HAP-1 (cell line): ENCODE results near the gene LTBP4.

Experiments
- DNase-seq, 2 experiments: peaks; one replicate each; pipeline ENCODE4 v3.0.0-alpha.2; 2016 to 2020; ENCODE audit warnings: low spot score in 2 of 2
- H3K27me3 ChIP-seq: fragments of 250-450 bp; sonication (Bioruptor Pico); 2 replicates; pipeline ENCODE4 v1.5.1; 2020; ENCODE audit warnings: low read depth, mild to moderate bottlenecking, moderate library complexity
- H3K36me3 ChIP-seq: fragments of 250-450 bp; sonication (Bioruptor Pico); replicated peaks from 2 replicates; pipeline ENCODE4 v1.5.1; 2020; ENCODE audit warnings: mild to moderate bottlenecking
- H3K4me1 ChIP-seq: fragments of 250-450 bp; sonication (Bioruptor Pico); 2 replicates; pipeline ENCODE4 v1.5.1; 2020; ENCODE audit warnings: mild to moderate bottlenecking
- H3K4me3 ChIP-seq: fragments of 250-450 bp; sonication (Bioruptor Pico); 2 replicates; pipeline ENCODE4 v1.5.1; 2020; ENCODE audit warnings: mild to moderate bottlenecking, moderate library complexity
- H3K9me3 ChIP-seq: fragments of 250-450 bp; sonication (Bioruptor Pico); 2 replicates; pipeline ENCODE4 v1.5.1; 2020; ENCODE audit warnings: mild to moderate bottlenecking, moderate library complexity
- in situ Hi-C: fragments of 300-500 bp; cut with MboI; formaldehyde crosslinking; loops from 3 replicates; pipeline ENCODE4 v1.14.3; 2020; ENCODE audit warnings: low sequenced_read_pairs, inconsistent platforms, mixed read lengths

LTBP4 gene

DNA sequence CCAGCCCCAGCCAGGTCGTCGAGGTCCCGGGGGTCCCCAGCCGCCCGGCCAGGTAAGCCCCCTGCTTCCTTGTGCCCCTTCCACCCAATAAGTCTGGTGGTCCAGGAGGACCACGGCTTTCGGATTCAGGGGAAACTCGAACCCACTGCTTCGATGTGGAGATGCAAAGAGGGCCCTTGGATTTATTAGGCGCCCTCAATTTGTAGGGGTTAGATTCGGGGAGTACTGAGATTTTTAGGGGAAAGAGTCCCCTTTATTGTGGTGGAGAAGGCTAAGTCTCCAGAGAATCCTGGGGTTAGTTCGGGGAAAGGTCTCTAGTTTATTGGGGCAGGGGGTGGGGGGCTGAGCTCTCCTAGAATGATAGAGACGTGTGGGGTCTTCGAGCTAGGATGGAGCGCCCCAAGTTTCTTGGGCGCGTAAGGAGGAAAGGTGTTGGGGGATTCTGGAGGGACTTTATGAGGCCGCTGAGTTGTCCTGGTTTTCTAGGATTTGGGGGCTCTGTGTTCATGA is 3.8 kb upstream of the LTBP4 start:
- DNase-seq, result no peak
- H3K27me3 ChIP-seq, result no peaks in the 10 kb centered on the region
- no peaks in the 10 kb centered on the region for H3K36me3 ChIP-seq
- H3K4me1 ChIP-seq, result peaks cover 27% of the 10 kb centered on the region
- no peaks in the 10 kb centered on the region for H3K9me3 ChIP-seq
- in situ Hi-C loops, result no loop called here
- peak overlapping the region; percentile 49 for H3K4me3 ChIP-seq

DNA sequence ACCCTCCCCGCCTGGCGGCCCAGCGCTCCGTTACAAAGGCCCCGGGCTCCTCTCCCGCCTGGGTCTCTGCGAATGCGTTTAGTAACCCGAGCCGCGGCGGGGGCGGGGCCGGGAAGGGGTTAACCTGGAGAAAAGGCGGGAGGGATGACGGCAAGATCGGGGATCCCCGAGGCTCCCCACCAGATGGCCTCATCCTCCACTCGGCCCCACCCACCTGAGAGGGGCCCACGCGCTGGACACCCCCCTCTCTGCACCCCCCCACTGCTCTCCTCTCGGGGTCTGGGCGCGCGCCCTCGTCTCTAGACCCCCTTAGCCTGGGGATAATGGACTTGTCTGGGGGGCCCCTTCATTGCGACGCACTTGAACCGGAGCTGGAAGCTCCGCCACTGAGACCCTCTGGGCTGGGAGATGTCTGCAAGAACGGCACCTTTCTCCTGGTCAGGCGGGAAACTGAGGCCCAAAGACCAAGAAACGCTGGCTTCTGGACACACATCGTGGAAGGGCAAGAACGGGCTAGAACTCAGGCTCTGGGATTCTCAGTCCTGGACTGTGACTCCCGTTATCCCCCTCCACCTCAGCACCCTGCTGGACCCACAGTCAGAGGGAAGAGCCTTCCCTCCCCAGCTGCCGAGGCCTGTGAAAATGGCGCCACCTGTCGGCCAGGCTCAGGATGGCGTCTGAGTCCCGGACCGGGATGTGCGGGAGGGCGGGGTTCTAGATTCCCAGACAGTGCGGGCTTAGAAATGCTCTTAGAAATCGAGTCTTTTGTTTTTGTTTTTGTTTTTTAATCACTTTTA is 2.9 kb upstream of the LTBP4 start:
- H3K36me3 ChIP-seq, result no peaks in the 10 kb centered on the region
- no peaks in the 10 kb centered on the region for H3K9me3 ChIP-seq
- in situ Hi-C loops, result no loop called here
- peak overlapping the region; percentile 49 for H3K4me3 ChIP-seq
- peak; percentile 86 to 96 for DNase-seq
- no peaks in the 10 kb centered on the region for H3K27me3 ChIP-seq
- peaks cover 37% of the 10 kb centered on the region for H3K4me1 ChIP-seq

DNA sequence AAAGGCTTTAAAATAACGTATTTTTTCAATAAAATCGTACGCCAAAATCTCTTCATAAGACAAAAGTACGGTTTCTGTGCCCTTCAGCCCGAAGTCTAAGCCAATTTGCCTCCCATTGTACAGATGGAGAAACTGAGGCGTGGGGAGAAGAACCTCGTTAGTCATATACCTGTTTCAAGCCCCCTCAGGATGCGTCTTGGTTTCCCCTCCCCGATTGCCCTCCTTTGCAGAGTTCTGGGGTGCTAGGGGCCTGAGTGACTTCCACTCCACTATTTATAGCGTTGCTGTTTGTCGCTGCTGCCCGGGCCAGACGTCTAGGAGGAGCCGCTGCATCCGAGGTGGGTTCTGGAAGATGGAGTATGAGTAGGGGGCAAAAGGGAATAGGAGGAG is 2.3 kb upstream of the LTBP4 start:
- no peak for DNase-seq
- Histone ChIP-seq H3K27me3 (no peaks in the 10 kb centered on the region), H3K4me3 (peak overlapping the region; percentile 49), H3K36me3 (no peaks in the 10 kb centered on the region), H3K4me1 (peaks cover 39% of the 10 kb centered on the region), H3K9me3 (no peaks in the 10 kb centered on the region)
- in situ Hi-C loops, result no loop called here

DNA sequence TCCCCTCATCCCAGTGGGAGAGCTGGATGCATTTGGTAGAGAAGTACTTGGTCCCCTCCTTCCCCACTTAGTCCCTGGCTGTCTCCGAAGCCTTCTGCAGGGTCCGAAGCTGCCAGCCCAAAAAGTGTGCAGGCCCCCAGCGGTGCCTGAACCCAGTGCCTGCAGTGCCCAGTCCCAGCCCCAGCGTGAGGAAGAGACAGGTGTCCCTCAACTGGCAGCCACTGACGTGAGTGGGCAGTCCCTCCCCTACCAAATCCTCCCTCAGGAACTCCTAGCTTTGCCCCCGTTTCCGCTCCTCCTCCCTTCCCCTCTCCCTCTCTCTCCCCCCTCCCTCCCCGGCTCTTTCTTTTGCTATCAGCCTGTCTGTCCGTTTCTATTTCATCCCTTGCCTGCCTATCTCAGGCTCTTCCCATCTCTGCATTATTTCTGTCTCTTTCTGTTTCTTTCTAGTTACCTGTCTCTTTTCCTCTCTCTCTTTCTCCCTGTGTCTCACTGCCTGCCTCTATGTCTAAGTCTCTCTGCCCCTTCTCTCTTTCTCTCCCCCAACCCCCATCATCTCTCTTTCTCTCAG is 1.8 kb upstream of the LTBP4 start:
- Histone ChIP-seq H3K4me3 (peak overlapping the region; percentile 49), H3K4me1 (peaks cover 42% of the 10 kb centered on the region)
- in situ Hi-C loops, result no loop called here

DNA sequence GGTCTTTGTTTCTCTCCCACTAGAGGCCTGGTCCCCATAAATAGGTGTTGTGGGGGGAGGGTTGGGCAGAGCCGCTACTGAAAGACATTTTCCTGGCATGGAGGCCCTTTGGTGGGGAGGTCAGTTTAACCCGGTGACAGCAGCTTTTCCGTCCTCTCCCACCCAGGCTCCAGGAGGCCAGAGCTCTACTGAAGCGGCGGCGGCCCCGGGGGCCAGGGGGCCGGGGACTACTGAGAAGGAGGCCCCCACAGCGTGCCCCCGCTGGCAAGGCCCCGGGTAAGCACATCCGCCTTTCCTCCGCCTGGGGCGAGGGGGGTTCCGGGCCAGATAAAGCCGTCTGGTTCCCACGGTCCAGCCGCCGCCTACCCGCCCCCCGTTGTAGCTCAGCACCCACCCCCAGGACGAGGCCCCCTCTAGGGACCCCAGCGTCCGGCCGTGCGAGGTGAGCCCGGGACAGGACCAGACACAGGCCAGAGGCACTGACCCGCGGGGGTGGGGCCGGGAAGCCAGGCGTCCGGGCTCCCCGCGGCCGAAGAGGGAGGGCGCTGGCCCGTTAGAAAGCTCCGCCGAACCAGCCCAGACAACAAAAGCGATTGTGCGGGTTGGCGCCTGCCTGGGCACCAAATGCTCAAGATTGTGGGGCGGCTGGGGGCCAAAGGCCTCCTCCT is 1.1 kb upstream of the LTBP4 start:
- Histone ChIP-seq H3K4me3 (peak overlapping the region; percentile 49), H3K4me1 (peaks cover 48% of the 10 kb centered on the region)
- in situ Hi-C loops, result no loop called here

More for the DNA sequence above, 1.8 kb upstream of the LTBP4 start:
- H3K36me3 ChIP-seq, result no peaks in the 10 kb centered on the region
- peak in 1 of 2 experiments; percentile 62 for DNase-seq
- H3K9me3 ChIP-seq, result no peaks in the 10 kb centered on the region
- H3K27me3 ChIP-seq, result no peaks in the 10 kb centered on the region

DNA sequence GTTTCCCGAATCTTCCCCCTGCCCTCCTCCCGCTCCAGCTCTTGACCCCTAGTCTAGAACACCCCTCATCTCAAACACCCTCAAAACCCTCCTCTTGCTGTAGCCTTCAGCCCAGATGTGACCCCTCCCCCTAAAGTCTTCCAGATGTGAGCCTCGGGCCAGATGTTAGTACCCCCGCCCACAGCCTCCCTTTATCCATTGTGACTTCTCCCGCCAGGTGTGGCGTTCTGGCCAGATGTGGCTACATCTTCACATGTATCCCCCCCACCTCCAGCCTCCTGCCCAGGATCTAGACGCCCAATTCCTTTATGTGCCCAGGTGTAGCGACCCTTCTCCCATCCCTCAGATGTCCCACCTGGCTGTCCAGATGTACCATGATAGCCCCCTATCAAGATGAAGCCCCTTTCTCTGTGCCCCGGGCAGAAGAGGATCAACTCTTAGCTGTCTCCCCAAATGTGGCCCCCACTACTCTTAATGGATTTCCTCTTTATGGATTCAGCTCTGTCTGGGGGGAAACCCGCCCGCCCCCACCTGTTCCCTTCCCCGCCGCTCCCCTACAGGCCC is 517 bp upstream of the LTBP4 start:
- DNase-seq, result no peak
- Histone ChIP-seq H3K27me3 (no peaks in the 10 kb centered on the region), H3K4me3 (no peak overlapping the region; the same call in 1 of the 2 replicates), H3K9me3 (no peaks in the 10 kb centered on the region), H3K36me3 (no peaks in the 10 kb centered on the region), H3K4me1 (peaks cover 54% of the 10 kb centered on the region)
- in situ Hi-C loops, result no loop called here

More for the DNA sequence above, 1.1 kb upstream of the LTBP4 start:
- H3K36me3 ChIP-seq, result no peaks in the 10 kb centered on the region
- no peaks in the 10 kb centered on the region for H3K27me3 ChIP-seq
- no peak for DNase-seq
- H3K9me3 ChIP-seq, result no peaks in the 10 kb centered on the region

DNA sequence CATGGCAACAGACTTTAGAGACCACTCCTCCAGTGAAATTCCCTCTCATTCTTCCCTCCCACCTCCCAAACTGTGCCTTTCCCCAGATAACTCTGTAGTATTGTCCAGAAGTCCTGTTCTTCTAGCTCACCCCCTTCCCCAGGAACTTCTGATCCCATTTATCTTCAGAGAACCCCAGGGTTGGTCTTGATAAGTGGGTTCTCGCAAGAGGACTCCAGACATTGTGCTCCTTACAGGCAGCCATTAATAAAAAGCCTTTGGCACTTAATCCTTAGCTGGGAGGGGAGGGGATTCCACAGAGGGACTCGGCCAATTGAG is 1.9 kb downstream of the LTBP4 start:
- H3K4me3 ChIP-seq, result no peak overlapping the region
- H3K36me3 ChIP-seq, result no peaks in the 10 kb centered on the region
- H3K4me1 ChIP-seq, result peaks cover 48% of the 10 kb centered on the region
- H3K9me3 ChIP-seq, result no peaks in the 10 kb centered on the region
- in situ Hi-C loops, result no loop called here
- H3K27me3 ChIP-seq, result no peaks in the 10 kb centered on the region
- DNase-seq, result no peak

DNA sequence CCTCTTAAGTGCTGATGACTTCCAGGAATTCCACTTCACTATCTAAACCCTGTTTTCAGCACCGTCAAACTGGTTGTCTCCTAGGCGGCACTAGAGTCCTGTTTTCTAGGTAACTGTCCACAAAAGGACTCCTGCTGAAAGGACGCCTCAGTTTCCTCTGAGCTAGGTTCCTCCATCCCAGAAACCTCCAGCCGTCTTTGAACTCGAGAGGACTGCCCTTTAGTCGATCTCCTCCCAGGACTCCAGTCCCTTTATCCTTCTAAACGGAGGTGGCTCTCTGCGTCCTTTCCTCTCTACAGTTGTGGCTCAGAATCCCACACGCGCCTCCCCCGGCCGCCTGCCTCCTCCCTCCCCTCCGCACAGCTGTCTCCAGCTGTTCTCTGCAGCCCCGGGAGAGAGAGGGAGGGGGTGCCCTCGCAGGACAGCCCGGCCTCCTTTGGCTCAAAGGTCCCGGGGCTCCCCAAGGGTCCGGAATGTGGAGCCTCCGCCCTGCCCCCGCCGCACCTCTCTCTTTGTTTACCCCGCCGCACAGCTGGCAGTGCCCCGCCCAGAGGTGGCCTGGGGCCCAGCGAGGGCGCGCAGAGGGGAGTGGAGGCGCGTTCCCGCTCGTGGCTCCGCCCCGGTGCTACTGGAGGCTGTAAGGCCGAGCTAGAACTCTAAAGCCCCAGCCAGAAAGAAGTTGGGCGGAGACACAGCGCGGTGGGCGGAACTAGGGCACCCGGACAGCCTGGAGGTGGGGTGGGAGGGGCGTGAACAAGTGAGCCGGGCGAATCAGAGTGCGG is 2.4 kb downstream of the LTBP4 start:
- Histone ChIP-seq H3K9me3 (no peaks in the 10 kb centered on the region), H3K36me3 (no peaks in the 10 kb centered on the region), H3K27me3 (no peaks in the 10 kb centered on the region), H3K4me3 (peak overlapping the region; percentile 20), H3K4me1 (peaks cover 48% of the 10 kb centered on the region)
- in situ Hi-C loops, result no loop called here
- peak; percentile 93 to 100 for DNase-seq

DNA sequence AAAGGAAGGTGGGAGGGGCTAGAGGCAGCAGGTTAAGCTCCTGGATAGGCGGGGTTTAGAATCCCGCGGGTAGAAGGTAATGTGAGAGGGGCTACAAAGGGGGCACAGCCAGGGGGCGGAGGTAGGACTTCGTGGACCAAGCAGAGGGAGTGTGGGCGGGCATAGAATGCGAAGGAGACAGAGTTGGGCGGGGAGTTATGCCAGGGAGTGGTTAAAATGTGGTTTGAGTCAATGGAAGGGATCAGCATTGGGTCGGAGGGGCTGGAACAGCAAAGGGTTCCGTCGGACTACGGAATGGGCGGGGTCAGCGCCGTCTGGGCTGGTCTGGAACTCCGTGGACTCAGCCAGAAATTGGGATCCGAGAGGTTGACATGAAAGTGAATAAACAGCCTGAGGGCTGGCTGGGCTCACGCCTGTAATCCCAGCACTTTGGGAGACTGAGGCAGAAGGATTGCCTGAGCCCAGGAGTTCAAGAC is 3.0 kb downstream of the LTBP4 start:
- Histone ChIP-seq H3K4me1 (peaks cover 48% of the 10 kb centered on the region), H3K9me3 (no peaks in the 10 kb centered on the region), H3K36me3 (no peaks in the 10 kb centered on the region; the same call in 1 of the 2 replicates), H3K4me3 (no peak overlapping the region), H3K27me3 (no peaks in the 10 kb centered on the region)
- in situ Hi-C loops, result no loop called here
- no peak for DNase-seq

DNA sequence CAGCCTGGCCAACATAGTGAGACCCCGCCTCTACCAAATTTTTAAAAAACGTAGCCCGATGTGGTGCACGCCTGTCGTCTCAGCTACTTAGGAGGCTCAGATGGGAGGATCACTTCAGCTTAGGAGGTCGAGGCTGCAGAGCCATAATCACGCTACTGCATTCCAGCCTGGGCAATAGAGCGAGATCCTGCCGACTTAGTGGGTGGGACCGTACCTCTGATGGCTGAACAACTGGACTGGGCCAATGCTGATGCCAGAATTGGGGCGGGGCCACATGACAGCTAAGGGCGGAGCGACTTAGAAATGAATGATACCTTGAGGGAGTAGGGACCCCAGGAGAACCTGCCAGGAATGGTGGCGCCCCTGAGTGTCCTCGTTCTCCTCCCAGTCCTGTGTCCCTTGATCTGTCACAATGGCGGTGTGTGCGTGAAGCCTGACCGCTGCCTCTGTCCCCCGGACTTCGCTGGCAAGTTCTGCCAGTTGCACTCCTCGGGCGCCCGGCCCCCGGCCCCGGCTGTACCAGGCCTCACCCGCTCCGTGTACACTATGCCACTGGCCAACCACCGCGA is 3.6 kb downstream of the LTBP4 start:
- Histone ChIP-seq H3K4me3 (peak overlapping the region; percentile 19; the same call in 1 of the 2 replicates), H3K9me3 (no peaks in the 10 kb centered on the region), H3K36me3 (no peaks in the 10 kb centered on the region; the same call in 1 of the 2 replicates), H3K27me3 (no peaks in the 10 kb centered on the region), H3K4me1 (peaks cover 48% of the 10 kb centered on the region)
- in situ Hi-C loops, result no loop called here
- DNase-seq, result peak in 1 of 2 experiments; percentile 35

DNA sequence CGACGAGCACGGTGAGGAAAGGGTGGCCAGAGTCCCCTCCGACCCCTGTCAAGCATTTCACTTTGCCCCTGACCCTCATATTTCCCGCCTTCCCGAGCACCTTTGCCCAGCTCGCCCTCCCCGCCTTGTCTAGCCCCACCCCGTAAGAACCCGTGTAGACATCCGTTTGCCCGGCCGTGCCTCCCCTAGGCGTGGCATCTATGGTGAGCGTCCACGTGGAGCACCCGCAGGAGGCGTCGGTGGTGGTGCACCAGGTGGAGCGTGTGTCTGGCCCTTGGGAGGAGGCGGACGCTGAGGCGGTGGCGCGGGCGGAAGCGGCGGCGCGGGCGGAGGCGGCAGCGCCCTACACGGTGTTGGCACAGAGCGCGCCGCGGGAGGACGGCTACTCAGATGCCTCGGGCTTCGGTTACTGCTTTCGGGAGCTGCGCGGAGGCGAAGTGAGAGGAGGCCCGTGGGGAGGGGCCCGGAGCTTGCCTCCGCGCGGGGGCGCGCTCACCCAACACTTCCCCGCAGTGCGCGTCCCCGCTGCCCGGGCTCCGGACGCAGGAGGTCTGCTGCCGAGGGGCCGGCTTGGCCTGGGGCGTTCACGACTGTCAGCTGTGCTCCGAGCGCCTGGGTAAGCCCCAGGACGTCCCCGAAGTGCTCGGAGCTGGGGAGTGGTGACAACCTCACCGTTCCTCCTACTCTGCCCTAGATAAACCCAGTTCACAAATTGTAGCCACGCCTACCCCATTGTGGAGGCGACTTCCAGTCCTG is 4.2 kb downstream of the LTBP4 start:
- Histone ChIP-seq H3K36me3 (no peaks in the 10 kb centered on the region; the same call in 1 of the 2 replicates), H3K27me3 (no peaks in the 10 kb centered on the region), H3K9me3 (no peaks in the 10 kb centered on the region), H3K4me3 (peak overlapping the region; percentile 19), H3K4me1 (peaks cover 45% of the 10 kb centered on the region)
- in situ Hi-C loops, result no loop called here
- peak in 1 of 2 experiments; percentile 76 for DNase-seq
